Heart right ventricle (tissue), 16 donors: ENCODE results near the gene IGSF9B. TPM values are rescaled to one million over a fixed set of nuclear protein-coding genes. Genes with fewer than 3 reads are reported as not detected.

Experiments used
- ATAC-seq, 8 donors: fragments of 200-7000 bp; cut with Tn5 transposase; one replicate each; pipeline ENCODE4 v1.9.1; 2020; ENCODE audit warnings: mild to moderate bottlenecking in 8 of 8, moderate library complexity in 8 of 8, moderate number of reproducible peaks in 1 of 8
- DNase-seq, 2 donors: peaks; one replicate each; pipeline ENCODE4 v3.0.0-alpha.2; 2020
- H3K27ac ChIP-seq, 10 donors: fragments of 200-600 bp; sonication (generic) in 2 of 10; one replicate each; pipeline versions ENCODE4 v1.5.0 to v1.8.0; 2020 to 2022; ENCODE audit warnings: mild to moderate bottlenecking in 3 of 10
- H3K27me3 ChIP-seq, 7 donors: fragments of 200-600 bp; one replicate each; pipeline ENCODE4 v1.8.0; 2021 to 2022; ENCODE audit warnings: mild to moderate bottlenecking in 2 of 7
- H3K36me3 ChIP-seq, 9 donors: fragments of 200-600 bp; sonication (generic) in 1 of 9; one replicate each; pipeline versions ENCODE4 v1.5.0 to v1.8.0; 2020 to 2022; ENCODE audit warnings: mild to moderate bottlenecking in 2 of 9
- H3K4me1 ChIP-seq, 9 donors: fragments of 200-600 bp; sonication (generic) in 1 of 9; one replicate each; pipeline versions ENCODE4 v1.5.0 to v1.8.0; 2020 to 2022; ENCODE audit warnings: mild to moderate bottlenecking in 4 of 9
- H3K4me3 ChIP-seq, 10 donors: fragments of 200-600 bp; sonication (generic) in 2 of 10; one replicate each; pipeline versions ENCODE4 v1.5.0 to v1.8.0; 2020 to 2022; ENCODE audit warnings: mild to moderate bottlenecking in 7 of 10, moderate library complexity in 2 of 10
- H3K9me3 ChIP-seq, 11 donors: fragments of 200-600 bp in 10 of 11; sonication (generic) in 2 of 11; one replicate each; pipeline versions ENCODE4 v1.5.0 to v1.8.0; 2013 to 2022; ENCODE audit warnings: mild to moderate bottlenecking in 2 of 11, control low read depth in 1 of 11, moderate library complexity in 1 of 11
- CTCF ChIP-seq, 9 donors: fragments of 200-600 bp; sonication (generic) in 2 of 9; IDR thresholded peaks; one replicate each; pipeline versions ENCODE4 v1.5.0 to v1.8.0; 2021 to 2022; ENCODE audit warnings: antibody characterized with exemption in 9 of 9, mild to moderate bottlenecking in 5 of 9, moderate library complexity in 1 of 9
- WGBS, 2 donors: extraction: QIAGEN DNeasy Blood & Tissue Kit; methylation state at CpG; one replicate each; pipeline ENCODE4 v1.1.7; 2013; ENCODE audit warnings: inconsistent platforms in 1 of 2; 5-methylcytosine and 5-hydroxymethylcytosine counted together
- intact Hi-C, 10 donors: fragments of 100-400 bp; cut with DNase I; formaldehyde crosslinking; loops; one replicate each; pipeline versions ENCODE4 v1.11.1 to v1.14.2; 2022
- polyA plus RNA-seq, 2 donors: library from polyadenylated mRNA; stranded (reverse); fragments of 200-250 nt; gene quantifications; one replicate each; pipeline ENCODE4 v1.2.3, GENCODE V29; 2013
- total RNA-seq, 10 donors: library from RNA; stranded (reverse); fragmentation: NEBNext Ultra II Directional in 3 of 10; extraction: Animal tissue kit (Norgen Biotek cat#: 25700) in 3 of 10; gene quantifications; one replicate each; pipeline versions ENCODE4 v1.2.1 to v1.2.4, GENCODE V29; 2021 to 2023
- donor health status: Arrhythmogenic right ventricular cardiomyopathy.
- donor health status: ischemic (EF 13 %, LVEDD 7.1; RV severe dilation, severe dysfunction).
- donor health status: healthy with polysubstance abuse.
- donor health status: DM: no; HTN: yes; CAD: no.
- donor health status: DM: no; HTN: no; CAD: no.
- donor health status: ischemic (EF 25% LVEDD 6.9; RV normal size, moderate dysfunction).
- donor health status: ischemic (EF 25% LVEDD 5.7; RV mildly dilated, moderate dysfunction).
- donor health status: healthy.
- donor health status: DM: yes; HTN: yes; CAD: no.
- donor health status: Ischemic cardiomyopathy.
- donor health status: ischemic (EF 35%, LVEDD 5.7; RV mildly dilated, moderate dysfunction).
- donor health status: nonischemic (EF 11% LVEDD 7.7; RV severe dilation, severe dysfunction).
- donor health status: DM: yes; HTN: yes; CAD: no.
- donor health status: PGD.
- donor health status: ischemic (EF 29% LVEDD 5.4; RV normal size, mild dysfunction).
- donor health status: nonischemic (EF 23%, LVEDD 6.1; RV moderate dilation, normal function).

The IGSF9B gene
- total and polyA plus RNA-seq, 12 donors = 6.7 to 72.3 (median 49.6) TPM

DNA sequence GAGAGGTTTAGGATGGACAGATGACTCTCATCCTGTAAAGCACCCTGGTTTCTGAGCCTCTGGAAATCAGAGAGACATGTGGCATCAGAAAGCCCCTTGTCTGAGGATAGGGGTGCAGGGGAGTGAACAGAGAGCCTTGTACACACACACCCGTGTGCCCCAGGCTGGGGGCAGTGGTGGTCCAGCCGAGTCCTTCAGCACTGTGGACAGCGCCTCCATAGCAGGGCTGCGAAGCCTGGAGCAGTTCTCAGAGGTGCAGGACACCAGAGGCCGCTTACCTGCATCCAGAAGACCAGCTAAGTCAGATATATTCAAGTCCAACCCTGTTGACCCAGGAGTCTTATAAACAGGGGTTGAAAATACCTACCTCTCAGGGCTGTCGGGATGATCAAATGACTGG lies 11.5 kb upstream of the IGSF9B start:
- no peak for DNase-seq
- Histone ChIP-seq H3K9me3 (no peaks in the 10 kb centered on the region), H3K36me3 (no peaks in the 10 kb centered on the region), H3K27ac (no peak overlapping the region), H3K4me1 (peaks cover 0 to 11% (median 4%) of the 10 kb centered on the region in 9 donors), H3K4me3 (no peak overlapping the region), H3K27me3 (peaks cover 0 to 23% (median 3%) of the 10 kb centered on the region in 7 donors)
- intact Hi-C loops = loop anchor here in 4 of 10 donors (5.0 to 10.0 kb wide), 4 partner anchors 69 to 167 kb away; no protein-coding TSS in a partner anchor
- TF ChIP-seq CTCF (IDR thresholded peaks at IDR 0.05) = no peak
- 37 to 46% methylated on average over 6 of the region's 6 CpGs for WGBS, 2 donors
- ATAC-seq = peak in 4 of 8 donors; percentile 29 to 61 (median 47)

GRCh38 chr11:133967599-133968238 lies 11.0 kb upstream of the IGSF9B start:
- DNase-seq (no peak), ATAC-seq (peak in 3 of 8 donors; percentile 7 to 16 (median 15))
- H3K4me1 ChIP-seq = peaks cover 0 to 11% (median 4%) of the 10 kb centered on the region in 9 donors
- no peaks in the 10 kb centered on the region for H3K9me3 ChIP-seq
- intact Hi-C loops = loop anchor here in 5 of 10 donors (2.0 to 10.0 kb wide), 5 partner anchors 69 to 167 kb away; no protein-coding TSS in a partner anchor
- 75% methylated on average over 28 of the region's 28 CpGs for WGBS, 2 donors
- H3K27me3 ChIP-seq = peaks cover 0 to 23% (median 3%) of the 10 kb centered on the region in 7 donors
- H3K27ac ChIP-seq = no peak overlapping the region
- peak overlapping the region in 7 of 10 donors; percentile 22 to 49 (median 40) for H3K4me3 ChIP-seq
- TF ChIP-seq CTCF (IDR thresholded peaks at IDR 0.05) = peak in 1 of 9 donors; percentile 5
- no peaks in the 10 kb centered on the region for H3K36me3 ChIP-seq

GRCh38 chr11:133966921-133967598 lies 10.3 kb upstream of the IGSF9B start:
- H3K4me3 ChIP-seq = peak overlapping the region in 7 of 10 donors; percentile 22 to 49 (median 40)
- intact Hi-C loops = loop anchor here in 5 of 10 donors (2.0 to 10.0 kb wide), 5 partner anchors 70 to 168 kb away; no protein-coding TSS in a partner anchor
- H3K36me3 ChIP-seq = no peaks in the 10 kb centered on the region
- peak; percentile 56 to 77 for DNase-seq
- peaks cover 0 to 23% (median 3%) of the 10 kb centered on the region in 7 donors for H3K27me3 ChIP-seq
- H3K9me3 ChIP-seq = no peaks in the 10 kb centered on the region
- WGBS, 2 donors = 32 to 34% methylated on average over 43 of the region's 43 CpGs
- peaks cover 0 to 11% (median 4%) of the 10 kb centered on the region in 9 donors for H3K4me1 ChIP-seq
- ATAC-seq = peak; percentile 49 to 84 (median 76)
- H3K27ac ChIP-seq = no peak overlapping the region
- peak; percentile 29 to 81 (median 69) for TF ChIP-seq CTCF (IDR thresholded peaks at IDR 0.05)

DNA sequence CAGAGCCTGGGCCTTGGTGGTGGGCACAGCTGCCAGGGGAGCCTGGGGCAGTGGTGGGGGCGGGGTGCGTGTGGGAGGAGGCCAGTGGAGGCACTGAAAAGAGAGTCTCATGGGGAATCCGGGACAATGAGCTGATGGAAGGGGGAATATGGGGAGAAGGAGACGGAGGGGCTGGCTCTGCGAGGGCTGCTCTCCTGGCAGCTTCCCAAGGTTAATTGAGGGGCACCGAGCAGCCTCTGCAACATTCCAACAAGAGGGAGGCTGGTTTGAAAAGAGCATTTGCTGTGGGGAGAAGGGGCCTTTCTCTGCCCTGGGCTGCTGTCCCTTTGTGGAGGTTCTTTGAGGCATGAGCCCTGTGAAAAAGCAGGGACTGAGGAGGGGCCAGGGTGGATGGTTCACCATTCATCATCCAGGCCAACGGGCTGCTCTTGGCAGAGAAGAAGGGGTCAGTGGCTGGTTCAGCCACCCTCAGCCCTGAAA lies 9.4 kb upstream of the IGSF9B start:
- Histone ChIP-seq H3K27me3 (peaks cover 0 to 23% (median 3%) of the 10 kb centered on the region in 7 donors), H3K27ac (no peak overlapping the region), H3K4me3 (no peak overlapping the region), H3K36me3 (no peaks in the 10 kb centered on the region), H3K9me3 (no peaks in the 10 kb centered on the region), H3K4me1 (peaks cover 0 to 11% (median 4%) of the 10 kb centered on the region in 9 donors)
- intact Hi-C loops = loop anchor here in 5 of 10 donors (2.0 to 10.0 kb wide), 5 partner anchors 71 to 169 kb away; no protein-coding TSS in a partner anchor
- DNase-seq (no peak), ATAC-seq (no peak)
- 80 to 82% methylated on average over 7 of the region's 7 CpGs for WGBS, 2 donors
- no peak for TF ChIP-seq CTCF (IDR thresholded peaks at IDR 0.05)
